Vagina (tissue), 2 donors: ENCODE results near the gene ZNF518B.

Experiments used
- CTCF ChIP-seq, 3 experiments: fragments of 450-650 bp in 2 of 3; fragments of 200-600 bp in 1 of 3; sonication (generic) in 1 of 3; IDR thresholded peaks; one replicate each; pipeline ENCODE4 v1.5.1; 2017 to 2019; ENCODE audit warnings: antibody characterized with exemption in 3 of 3, mild to moderate bottlenecking in 2 of 3, moderate library complexity in 2 of 3
- POLR2A ChIP-seq, 2 donors: fragments of 450-650 bp; IDR thresholded peaks; one replicate each; pipeline ENCODE4 v1.6.1; 2017; ENCODE audit warnings: antibody characterized with exemption in 2 of 2, mild to moderate bottlenecking in 2 of 2, moderate library complexity in 2 of 2
- POLR2AphosphoS5 ChIP-seq, 2 donors: sonication (generic); formaldehyde crosslinking; IDR thresholded peaks; one replicate each; pipeline ENCODE4 v1.9.0; 2017; ENCODE audit warnings: antibody characterized with exemption in 2 of 2, mild to moderate bottlenecking in 2 of 2, low read depth in 1 of 2; ENCODE audit not compliant: insufficient read depth in 1 of 2

GRCh38 chr4:10462876-10463275 lies 5.7 kb upstream of the ZNF518B start:
- TF ChIP-seq CTCF (IDR thresholded peaks at IDR 0.05) = no peak
- no peak for TF ChIP-seq POLR2AphosphoS5 (IDR thresholded peaks at IDR 0.05; ENCODE audit: insufficient read depth in 1 of 2, low read depth in 1 of 2)
- no peak for TF ChIP-seq POLR2A (IDR thresholded peaks at IDR 0.05)
